Activated CD4-positive, alpha-beta T cell treated with anti-CD3 and anti-CD28 coated beads, Interleukin-2, amount 50 U/mL, for 16 hours (primary cell): Measurements from ENCODE around the gene GUCY2D.
A peak's percentile ranks its signal among the peaks of the same experiment; 100 is the strongest.
"Not testable (repeated sequence)": the region's sequence is repeated elsewhere in the genome, so short reads cannot be mapped to it uniquely, and the experiment has no call there.

Experiments used
- DNase-seq: peaks from one replicate; pipeline ENCODE4 v3.0.0-alpha.2; 2020

The GUCY2D gene

DNA sequence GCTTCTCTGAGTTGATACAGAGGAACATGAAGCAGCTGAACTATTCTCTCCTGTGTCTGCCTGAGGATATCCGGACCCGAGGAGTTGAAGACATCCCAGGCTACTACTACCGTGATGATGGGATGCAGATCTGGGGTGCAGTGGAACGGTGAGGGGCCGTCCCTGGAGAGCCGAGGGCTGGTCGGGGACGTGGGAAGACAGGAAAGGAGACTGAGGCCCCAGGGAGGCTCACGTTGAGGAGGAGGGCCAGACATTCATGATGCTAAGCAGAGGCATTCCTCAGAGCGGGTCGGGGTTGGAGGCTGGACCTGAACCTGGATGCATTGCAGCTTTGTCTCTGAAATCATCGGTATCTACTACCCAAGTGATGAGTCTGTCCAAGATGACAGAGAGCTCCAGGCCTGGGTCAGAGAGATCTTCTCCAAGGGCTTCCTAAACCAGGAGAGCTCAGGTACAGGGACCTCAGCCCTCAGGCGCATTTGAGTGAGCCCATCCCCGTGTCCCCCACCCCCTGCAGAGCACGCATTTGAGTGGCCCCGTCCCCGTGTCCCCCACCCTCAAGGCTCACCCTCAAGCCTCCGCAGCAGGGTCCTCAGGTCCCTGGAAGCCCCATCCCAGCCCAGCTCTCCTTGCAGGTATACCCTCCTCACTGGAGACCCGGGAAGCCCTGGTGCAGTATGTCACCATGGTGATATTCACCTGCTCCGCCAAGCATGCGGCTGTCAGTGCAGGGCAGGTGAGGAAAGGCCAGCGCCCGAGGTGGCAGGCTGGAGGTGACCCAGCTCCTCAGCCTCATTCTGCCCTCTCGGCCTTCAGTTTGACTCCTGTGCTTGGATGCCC is 44.7 kb downstream of the GUCY2D start:
- no peak for DNase-seq

- no peak for DNase-seq
Observed at GRCh38 chr17:8047769-8048110, 45.3 kb downstream of the GUCY2D start.

DNA sequence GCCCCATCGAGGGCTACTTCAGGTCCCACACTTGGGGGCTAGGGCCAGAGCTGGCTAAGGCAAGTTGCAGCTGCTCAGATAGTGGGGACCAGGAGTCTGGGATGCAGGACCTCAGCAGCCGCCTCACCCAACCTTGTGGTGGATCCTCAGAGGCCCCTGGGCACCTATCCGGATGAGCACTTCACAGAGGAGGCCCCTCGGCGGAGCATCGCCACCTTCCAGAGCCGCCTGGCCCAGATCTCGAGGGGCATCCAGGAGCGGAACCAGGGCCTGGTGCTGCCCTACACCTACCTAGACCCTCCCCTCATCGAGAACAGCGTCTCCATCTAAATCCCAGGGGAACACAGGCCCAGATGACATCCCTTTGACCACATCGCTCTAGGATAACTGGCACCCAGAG is 45.8 kb downstream of the GUCY2D start:
- no peak for DNase-seq

DNA sequence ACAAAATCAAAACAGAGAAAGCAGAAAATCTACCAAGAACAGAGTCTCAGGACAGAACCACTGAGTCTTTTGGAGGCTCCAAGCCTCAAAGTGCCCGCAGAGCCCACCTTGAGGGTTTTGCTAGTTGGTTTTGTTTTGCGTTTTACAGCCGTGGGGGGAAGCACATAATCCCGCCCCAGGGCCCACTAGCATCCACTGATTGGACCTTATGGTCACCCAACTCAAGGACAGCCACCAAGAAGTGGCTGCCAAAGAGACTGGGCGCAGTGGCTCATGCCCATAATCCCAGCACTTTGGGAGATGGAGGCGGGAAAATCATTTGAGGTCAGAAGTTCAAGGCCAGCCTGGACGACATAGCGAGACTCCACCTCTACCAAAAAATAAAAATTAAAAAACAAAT is 46.3 kb downstream of the GUCY2D start:
- DNase-seq = no peak

DNA sequence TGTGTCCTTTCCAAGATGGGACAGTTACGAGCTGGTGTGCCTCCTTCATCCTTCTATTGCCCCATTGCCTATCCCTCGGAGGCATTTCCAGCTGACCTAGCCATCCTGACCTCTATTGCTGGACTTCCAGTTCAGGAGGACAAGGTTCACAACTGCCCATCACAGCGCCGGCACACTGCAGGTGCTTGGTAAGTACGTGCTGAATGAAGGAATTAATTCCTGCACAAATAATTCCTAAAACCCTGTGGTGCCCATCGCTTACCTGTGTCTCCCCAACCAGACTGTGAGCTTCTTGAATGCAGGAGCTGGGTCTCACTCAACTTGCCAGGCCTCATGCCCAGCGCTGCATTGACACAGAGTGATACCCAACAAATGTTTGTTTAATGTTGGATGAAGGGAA is 49.4 kb downstream of the GUCY2D start:
- DNase-seq = no peak

GRCh38 chr17:8052256-8053252 is 50.1 kb downstream of the GUCY2D start:
- no peak for DNase-seq

GRCh38 chr17:8053600-8053999 is 51.2 kb downstream of the GUCY2D start:
- DNase-seq = no peak

DNA sequence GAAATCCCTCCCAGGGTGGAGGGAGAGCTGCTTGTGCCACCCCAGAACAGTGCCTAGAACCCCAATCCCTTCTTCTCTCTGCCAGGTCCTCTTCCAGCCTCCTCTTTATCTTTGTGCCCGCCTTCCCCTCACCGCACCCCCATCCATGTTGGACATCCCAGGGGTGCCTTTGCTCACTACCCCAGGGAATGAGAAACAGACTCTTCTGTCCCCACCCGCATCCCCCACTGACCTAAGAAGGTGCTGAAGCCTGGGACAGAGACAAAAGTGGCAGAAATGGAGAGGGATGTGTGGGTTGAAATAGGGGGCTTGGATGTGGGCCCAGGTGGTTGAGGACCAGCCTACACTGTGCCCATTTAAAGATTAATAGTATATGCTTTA is 53.4 kb downstream of the GUCY2D start:
- DNase-seq = no peak

GRCh38 chr17:8056232-8056975 is 54.0 kb downstream of the GUCY2D start:
- peak; percentile 76 for DNase-seq

- DNase-seq = no peak
Observed at GRCh38 chr17:8056976-8057625, 54.7 kb downstream of the GUCY2D start.

DNA sequence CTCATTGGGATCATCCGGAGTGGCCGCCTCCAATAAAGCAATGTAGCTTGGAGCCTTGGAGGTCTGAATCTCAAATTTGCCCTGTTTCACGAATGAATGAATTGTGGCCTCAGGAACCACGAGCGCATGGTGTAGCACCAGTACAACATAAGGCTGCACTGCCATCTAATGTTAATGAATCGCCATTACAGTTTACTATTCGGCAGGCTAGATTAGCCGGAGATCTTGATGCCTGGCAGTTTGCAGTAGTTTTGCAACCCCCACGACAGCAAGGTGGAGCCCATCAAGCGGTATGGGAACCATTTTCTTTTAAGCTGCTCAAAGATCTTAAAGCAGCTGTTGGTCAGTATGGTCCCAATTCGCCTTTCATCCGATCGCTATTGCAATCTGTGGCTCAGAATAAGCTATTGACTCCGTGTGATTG is 55.3 kb downstream of the GUCY2D start:
- peak; percentile 81 for DNase-seq

GRCh38 chr17:8059131-8059530 is 56.7 kb downstream of the GUCY2D start:
- no peak for DNase-seq

- peak; percentile 79 for DNase-seq
Observed at GRCh38 chr17:8060274-8060673, 57.9 kb downstream of the GUCY2D start.

- not testable (repeated sequence) for DNase-seq
Observed at GRCh38 chr17:8061851-8062250, 59.4 kb downstream of the GUCY2D start.

GRCh38 chr17:8062435-8062806 is 60.0 kb downstream of the GUCY2D start:
- no peak for DNase-seq

DNA sequence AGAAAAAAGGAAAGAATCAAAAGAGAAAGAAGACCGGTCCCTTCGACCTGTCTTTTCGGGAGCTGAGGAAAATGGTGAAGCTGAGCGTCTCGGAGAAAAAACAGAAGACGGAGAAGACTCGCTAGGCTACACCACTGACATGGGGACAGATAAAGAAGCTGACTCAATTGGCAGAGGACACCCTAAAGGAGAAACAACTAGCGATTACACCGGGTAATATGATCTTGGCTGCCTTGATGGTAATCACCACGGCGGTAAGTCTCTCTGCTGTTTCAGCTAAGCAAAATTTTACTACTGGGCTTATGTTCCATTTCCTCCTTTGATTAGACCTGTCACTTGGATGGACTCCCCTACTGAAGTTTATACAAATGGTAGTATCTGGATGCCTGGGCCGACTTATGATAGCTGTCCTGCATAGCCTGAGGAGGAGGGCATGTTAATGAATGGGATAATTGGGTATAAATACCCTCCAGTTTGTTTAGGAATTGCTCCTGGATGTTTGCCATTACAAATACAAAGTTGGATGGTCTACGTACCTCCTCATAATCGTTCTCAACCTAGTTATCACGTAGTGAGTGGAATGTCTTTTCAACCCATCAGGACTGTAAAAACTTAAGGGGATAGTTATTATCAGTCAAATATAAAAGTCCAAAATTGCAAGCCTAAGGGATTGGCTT is 60.5 kb downstream of the GUCY2D start:
- no peak for DNase-seq

DNA sequence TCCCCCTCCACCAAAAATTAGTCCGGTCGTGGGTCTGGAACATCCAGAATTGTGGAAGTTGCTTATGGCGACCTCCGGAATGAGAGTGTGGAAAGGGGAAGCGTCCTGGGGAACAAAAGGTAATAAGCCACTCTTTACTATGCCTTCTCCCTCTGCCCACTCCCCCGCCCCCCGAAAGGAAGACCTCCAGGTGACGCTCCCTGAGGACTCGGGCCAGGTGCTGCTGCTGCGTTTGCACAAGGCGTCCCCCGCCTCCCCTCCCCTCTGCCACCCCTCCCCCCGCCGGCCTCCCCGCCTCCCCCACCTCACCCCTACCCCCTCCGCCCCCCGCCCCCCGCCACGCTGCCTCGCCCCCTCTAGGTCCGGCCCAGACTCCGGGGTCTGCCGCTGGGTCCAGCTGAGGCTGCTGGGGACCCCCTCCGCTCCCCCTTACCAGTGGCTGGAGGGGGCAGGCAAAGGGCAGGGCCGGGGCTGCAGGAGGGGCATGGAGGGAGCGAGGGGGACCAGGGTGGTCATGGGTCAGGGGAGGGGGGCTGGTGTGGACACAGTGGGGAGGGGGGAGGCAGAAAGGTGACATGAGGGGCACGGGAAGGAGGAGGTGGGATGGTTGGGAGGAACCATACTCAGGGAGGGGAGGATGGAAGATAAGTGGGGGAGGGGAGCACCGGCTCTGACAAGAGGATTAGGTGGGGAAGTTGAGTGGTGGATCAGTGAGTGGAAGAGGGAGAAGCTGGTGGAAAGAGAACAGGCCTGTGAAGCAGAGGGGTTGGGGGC is 61.5 kb downstream of the GUCY2D start:
- no peak for DNase-seq

- DNase-seq = no peak
Observed at GRCh38 chr17:8064561-8065019, 62.2 kb downstream of the GUCY2D start.

GRCh38 chr17:8066841-8067775 is 64.7 kb downstream of the GUCY2D start:
- no peak for DNase-seq

DNA sequence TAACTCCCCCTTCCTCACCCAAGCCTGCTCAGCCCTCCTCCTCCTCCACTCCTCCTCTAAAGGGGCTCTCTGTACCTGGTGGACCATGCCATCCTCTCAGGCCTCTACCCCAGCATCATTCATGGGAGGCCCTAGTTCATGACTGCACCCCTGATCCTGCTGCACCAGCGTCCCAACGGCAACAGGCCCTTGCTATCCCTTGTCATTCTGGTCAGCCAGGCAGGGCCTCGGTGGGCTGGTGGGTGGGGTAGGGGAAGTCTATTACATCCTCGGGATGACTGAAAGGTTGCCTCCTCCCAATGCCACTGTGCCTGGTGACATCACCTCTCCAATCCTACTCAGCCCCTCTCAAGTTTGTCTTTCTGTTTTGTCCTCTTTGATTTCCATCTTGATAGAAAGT is 65.4 kb downstream of the GUCY2D start:
- no peak for DNase-seq
